ENCODE measurements around the gene SH3YL1. TPM values are rescaled to one million over a fixed set of nuclear protein-coding genes. Genes with fewer than 3 reads are reported as not detected.

Gene SH3YL1
- total RNA-seq, 1 donor from 2014 or later: 22.5 TPM

DNA sequence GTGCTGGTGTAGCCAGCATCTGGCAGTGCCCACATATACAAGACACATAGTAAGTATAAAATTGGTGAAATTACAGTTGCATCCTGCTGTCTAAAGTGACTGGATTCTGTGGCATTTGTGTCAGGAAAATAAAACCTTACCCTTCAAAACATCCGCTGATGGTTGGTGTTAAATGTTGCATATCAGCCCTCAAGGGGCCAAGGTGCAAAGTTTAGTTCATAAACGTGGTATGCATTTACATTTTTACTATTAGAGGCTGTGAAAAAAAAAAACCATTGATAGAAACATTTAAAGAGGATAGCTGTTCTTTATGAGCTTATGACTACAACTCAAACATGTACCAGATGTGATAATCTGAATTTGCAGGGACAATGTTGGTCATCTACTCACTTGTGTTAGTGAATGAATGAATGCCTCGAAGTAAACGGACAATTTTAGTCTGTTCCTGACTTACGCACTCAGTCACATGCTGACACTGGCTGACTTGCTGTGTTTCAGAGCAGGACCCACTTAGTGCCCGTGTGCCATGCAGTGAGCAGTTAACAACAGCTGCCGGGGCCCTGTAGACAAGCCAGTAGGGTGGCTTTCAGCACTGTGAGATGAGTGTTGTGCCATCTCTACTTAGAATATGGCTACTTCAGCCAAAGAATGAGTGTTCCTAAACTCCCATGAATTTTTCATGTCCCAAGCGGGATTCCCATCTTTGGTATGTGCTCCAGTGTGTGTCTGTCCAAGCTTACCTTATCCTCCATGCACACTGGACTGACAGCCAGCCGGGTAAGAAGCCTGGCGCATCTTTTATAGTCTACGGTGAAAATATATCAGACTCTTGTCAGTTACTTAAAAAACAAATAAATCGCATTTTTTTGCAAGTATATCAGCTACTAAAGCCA, 18.8 kb upstream of the SH3YL1 start:
- no peak for DNase-seq (ENCODE audit: extremely low read depth, low read depth, low spot score)

DNA sequence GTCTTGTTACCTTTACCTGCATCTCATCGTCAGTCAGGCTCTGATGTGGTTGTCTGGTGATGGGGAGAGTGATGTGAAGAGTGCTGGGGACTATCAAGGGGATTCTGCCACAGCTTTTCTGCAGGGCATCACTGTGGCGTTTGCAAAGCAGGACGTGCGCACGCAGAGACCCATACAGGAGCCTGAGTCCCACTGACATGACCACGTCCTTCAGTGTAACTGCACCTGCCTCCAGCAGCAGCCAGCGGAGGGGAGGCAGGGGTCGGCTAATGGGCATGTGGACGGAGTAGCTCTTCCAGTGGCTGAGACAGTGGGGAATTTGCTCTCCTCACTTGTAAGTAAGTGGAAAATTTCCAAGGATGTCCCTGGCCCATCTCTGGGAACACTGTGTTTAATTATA, 17.5 kb upstream of the SH3YL1 start:
- DNase-seq (ENCODE audit: extremely low read depth, low read depth, low spot score): no peak

- no peak for DNase-seq (ENCODE audit: extremely low read depth, low read depth, low spot score)
Observed at GRCh38 chr2:280650-281110, 16.8 kb upstream of the SH3YL1 start.

- no peak for DNase-seq (ENCODE audit: extremely low read depth, low read depth, low spot score)
Observed at GRCh38 chr2:279956-280649, 16.3 kb upstream of the SH3YL1 start.

DNA sequence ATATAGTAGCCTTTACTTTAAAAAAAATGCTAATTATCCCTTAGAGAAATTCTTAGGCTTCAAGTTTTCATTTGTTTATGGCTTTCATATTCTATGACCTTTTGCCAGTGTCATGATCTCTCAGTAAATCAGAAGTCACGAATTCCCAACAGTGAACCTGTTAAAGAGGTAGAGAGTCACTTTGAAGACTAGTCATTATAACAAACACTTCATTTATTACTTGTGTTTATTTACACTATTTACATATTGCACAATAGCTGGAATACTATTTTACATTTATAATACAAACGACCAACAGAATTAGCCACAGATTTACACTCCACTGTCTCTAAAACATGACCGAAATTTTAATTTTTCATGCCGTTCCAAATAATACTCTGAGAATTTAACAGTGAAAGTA, 15.5 kb upstream of the SH3YL1 start:
- no peak for DNase-seq (ENCODE audit: extremely low read depth, low read depth, low spot score)

DNA sequence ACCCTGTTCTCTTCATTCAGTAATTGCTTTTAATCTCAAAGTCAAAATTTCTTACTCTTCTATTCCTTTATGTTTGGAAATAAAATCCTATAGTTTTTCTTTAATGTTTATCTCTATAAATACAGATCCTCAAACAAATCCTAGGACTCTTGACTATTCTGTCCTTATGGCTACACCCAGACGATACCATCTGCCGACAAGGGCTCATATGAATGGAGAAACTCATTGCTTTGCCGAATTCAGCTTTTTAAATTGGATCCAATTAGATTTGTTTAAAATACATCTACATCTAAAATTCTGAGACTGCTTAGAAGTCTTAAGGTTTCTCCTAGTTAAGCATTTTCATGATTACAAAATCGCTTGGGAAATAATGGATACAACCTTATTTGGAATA, 15.1 kb upstream of the SH3YL1 start:
- DNase-seq (ENCODE audit: extremely low read depth, low read depth, low spot score): no peak

DNA sequence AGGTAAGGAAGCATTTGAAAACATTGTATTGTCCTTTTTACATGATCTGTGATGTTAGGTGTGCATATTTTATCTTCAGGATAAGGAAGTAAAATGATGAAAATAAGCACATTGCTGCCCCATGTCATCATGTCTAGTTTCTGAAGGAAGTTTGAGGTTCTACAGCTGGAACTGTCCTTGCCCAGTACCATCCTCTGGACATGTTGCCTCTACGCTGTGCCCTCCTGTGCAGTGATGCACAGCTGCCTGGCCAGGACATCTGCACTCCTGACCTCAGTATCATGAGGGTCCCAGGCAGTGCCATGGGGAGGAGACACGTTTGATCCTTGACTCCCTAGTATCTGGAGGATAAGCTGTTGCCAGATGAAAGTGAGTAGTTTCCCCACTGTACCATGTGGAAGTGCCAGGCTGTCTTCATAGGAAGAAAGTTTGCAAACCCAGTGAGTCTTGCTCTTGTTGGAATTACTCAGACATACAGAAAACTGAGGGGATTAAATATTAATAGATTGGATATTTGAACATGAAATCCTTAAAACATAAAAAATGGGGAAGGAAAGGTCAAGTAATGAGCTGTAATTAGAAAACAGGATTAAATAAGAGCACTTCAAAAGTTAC, 14.6 kb upstream of the SH3YL1 start:
- DNase-seq (ENCODE audit: extremely low read depth, low read depth, low spot score): no peak

DNA sequence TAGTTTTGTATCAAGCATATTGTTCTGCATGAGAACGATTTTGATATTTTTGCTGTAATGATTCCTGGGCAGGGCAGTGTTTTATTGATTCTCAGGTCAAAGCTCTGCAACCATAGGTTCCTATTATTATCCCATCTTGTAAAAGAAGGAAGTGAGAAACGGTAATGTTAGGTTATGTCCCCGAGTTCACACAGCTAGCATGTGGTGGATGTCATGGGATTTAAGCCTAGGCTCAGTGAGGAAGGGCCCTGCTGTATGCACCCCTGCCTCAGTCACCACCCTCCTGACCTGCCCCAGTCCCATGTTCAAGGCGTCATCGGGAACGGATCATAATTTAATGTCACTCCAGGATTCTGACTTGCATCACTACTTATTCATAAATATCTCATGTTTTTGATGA, 11.6 kb upstream of the SH3YL1 start:
- DNase-seq (ENCODE audit: extremely low read depth, low read depth, low spot score): no peak

- no peak for DNase-seq (ENCODE audit: extremely low read depth, low read depth, low spot score)
Observed at GRCh38 chr2:274503-274902, 10.7 kb upstream of the SH3YL1 start.

DNA sequence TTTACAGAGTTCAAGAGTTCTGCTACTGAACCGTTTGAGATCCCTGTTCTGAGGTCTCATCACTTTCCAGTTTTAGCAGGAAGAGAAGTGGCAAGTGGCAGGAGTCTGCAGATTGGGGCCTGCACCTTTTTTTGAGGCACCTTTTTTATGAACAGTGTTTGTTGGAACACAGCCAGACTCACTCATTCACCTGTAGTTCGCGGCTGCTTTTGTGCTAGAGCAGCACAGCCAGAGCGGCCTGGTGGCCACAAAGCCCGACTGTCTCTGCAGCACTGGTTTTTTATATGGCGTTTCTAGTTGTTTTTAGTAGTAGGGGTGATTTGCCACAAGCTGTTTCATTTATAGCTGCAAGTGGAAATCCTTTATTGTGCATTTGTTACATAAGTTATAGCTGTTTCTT, 9.5 kb upstream of the SH3YL1 start:
- DNase-seq (ENCODE audit: extremely low read depth, low read depth, low spot score): no peak

- DNase-seq (ENCODE audit: extremely low read depth, low read depth, low spot score): no peak
Observed at GRCh38 chr2:271917-272316, 8.1 kb upstream of the SH3YL1 start.

DNA sequence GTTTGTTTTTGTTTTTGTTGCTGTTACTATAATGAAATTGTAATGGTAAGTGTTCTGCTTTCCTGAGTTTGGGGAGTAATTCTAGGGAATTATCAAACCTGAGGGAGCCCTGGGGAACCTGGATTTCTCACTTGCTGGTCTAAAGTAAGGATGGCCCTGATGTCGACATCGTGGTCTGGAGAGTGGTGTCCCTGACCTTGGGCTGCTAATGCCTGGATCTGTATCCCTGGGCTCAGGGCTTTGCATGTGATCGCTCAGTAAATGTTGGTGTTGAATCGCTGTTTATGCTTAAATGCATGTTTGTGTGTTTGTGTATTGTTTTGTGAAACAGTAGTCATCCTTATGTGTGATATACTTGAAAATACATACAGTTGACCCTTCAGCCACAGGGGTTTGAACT, 7.0 kb upstream of the SH3YL1 start:
- no peak for DNase-seq (ENCODE audit: extremely low read depth, low read depth, low spot score)

GRCh38 chr2:269356-270030, 5.7 kb upstream of the SH3YL1 start:
- DNase-seq (ENCODE audit: extremely low read depth, low read depth, low spot score): no peak

DNA sequence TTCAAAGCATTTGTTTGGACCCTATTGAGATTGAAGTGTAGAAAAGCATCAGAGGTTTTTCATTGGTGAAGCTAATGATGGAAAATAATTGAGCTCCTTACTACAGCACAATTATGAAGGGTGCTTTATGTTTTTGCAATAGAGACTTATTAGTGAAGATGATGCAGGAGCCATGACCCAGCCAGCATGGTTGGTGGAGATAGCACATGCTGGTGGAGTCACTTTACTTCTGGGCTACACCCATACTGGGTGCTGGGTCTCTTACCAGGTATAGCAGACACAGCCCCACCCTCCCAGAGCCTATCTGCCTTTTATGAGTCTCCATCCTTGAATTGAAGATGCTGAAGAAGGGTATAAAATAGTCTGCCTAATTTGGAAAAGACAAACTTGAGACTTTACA, 4.5 kb upstream of the SH3YL1 start:
- no peak for DNase-seq (ENCODE audit: extremely low read depth, low read depth, low spot score)

DNA sequence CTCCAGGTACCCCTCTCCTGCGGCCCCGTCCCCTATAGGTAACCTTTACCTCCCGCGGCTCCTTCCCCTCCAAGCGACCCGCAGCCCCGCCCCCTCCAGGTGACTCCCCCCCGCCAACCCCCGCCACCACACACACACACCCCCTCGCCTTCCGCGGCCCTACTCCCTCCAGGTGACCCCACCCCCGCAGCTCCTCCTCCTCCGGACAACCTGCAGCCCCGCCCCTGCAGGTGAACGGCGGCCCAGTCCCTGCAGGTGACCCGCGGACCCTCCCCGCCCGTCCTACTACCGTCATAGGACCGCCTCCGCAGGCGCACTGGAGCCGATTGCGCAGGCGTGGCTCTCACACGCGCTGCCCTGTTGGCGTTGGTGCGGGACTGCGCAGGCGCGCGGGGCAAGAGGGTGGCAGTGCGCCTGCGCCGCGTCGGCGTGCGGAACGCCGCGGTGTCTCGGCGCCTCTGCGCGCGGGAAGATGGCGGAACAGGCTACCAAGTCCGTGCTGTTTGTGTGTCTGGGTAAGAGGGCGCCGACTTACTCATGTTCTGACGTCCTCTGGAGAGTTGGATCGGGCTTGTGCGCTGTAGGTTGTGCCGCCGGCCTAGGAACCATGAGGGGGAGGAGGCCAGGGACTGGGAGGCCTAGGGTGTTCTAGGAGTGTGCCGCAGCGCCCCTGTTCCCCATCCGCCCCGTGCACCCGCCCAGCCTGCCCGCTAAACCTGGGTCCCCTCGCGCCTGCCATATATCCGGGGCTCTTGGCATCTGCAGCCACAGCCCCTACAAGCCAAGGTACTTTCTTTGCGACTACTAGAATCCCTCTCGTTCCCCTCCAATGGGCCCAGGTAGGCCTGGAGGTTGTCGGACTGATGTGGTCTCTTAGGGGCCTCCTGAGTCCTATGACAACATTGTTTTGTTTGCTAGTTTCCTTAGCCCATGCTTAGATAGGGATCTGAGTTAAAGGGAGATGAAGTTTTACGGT, 949 bp upstream of the SH3YL1 start, which contains the start of gene ACP1:
Gene ACP1 (plus strand): TSS at position 455 of the 976 bp plus-strand sequence. CDS start 18 bp downstream, at position 473.
- peak; percentile 48 for DNase-seq (ENCODE audit: extremely low read depth, low read depth, low spot score)

DNA sequence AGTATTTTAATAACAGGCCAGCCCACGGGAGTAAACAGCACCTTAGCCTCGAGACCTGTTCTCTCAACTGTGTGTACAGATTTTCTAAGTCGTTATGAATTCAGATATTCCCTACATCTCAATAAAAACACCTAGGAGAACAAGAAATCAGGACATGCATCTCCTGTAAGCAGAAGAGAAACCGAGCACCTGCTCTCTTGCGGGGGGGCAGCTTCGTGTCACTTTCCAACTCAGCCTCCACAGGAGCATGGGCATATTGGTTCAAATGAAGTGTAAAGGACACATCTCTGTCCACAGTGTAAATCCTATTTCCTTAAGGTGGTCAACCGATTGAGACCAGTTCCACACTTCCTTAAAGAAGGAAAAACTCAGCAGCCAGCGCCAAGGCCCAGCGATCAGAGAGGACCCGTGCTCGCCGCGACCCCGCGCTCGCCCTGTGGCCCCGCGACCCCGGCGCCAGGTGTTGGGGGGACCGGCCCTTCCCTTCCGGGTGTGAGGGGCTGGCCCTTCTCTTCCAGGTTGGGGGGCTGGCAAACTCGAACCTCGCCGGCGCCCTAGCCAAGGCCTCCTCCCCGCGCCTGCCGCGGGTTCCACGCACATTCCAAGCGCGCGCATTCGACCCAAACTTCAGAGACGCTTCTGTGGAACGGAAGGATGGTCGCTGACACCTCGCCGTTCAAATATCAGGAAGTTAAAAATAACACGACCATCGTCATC, 652 bp downstream of the SH3YL1 start:
- no peak for DNase-seq (ENCODE audit: extremely low read depth, low read depth, low spot score)

- no peak for DNase-seq (ENCODE audit: extremely low read depth, low read depth, low spot score)
Observed at GRCh38 chr2:262117-262516, 1.7 kb downstream of the SH3YL1 start.

DNA sequence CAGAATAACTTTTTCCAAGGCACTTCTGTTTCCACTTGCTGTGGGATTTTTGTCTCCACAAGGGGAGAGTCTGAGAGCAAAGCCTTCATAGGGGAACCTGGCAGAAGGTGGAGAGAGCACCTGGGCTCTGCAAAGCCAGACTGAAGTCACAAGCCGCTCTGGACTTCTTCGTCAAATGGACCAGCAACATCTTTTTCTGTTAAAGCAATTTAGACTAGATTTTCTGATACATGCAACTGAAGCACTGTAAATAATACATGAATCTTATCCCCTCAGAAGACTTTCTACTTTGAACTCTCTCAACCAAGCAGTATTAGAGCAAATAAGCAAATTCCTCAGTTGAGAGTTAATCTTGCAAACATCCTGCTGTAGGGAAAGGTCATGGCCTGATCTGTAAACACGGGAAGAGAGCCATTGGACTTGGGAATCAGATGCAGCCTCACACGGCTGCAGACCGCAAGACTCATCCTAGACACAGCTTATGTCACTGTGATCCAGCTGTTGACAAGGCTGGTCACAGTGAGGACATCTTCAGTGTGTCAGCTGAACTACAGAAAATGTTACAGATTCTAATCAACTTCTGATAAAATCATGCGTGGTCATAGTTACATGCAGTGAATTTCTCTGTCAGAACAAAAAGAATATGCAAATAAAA, 3.2 kb downstream of the SH3YL1 start:
- DNase-seq (ENCODE audit: extremely low read depth, low read depth, low spot score): no peak

Data from glomerular endothelial cell (primary cell).